AG04449 (cell line): ENCODE measurements around the gene PRLR.

Source experiments
- CTCF ChIA-PET: fragments of 350-600 bp; formaldehyde crosslinking; extraction: SDS; loops from one replicate; lab custom pipeline; 2021; ENCODE audit warnings: antibody characterized with exemption; lab: Yijun Ruan, JAX
- POLR2A ChIA-PET: fragments of 400-600, 350-600 bp; formaldehyde crosslinking; extraction: SDS; loops from one replicate; lab custom pipeline; 2020; ENCODE audit warnings: antibody characterized with exemption, inconsistent platforms; lab: Yijun Ruan, JAX
- DNase-seq: peaks from one replicate; pipeline ENCODE4 v3.0.0-alpha.2; 2010; ENCODE audit warnings: low read depth, low spot score
- H3K4me3 ChIP-seq: 2 replicates; pipeline ENCODE4 v1.5.1; 2011; ENCODE audit warnings: low read depth, mild to moderate bottlenecking, control low read depth, low read length
- TF ChIP-seq, protein P1 (sequence below): IDR thresholded peaks from one replicate; pipeline ENCODE4 v1.5.1; 2011; ENCODE audit warnings: mild to moderate bottlenecking, moderate library complexity, low read length, control low read depth, inconsistent platforms; ENCODE audit not compliant: insufficient read depth; ENCODE audit errors: missing control alignments

PRLR gene

GRCh38 chr5:35002459-35002858 is 227.8 kb downstream of the PRLR start:
- TF ChIP-seq, protein P1, sequence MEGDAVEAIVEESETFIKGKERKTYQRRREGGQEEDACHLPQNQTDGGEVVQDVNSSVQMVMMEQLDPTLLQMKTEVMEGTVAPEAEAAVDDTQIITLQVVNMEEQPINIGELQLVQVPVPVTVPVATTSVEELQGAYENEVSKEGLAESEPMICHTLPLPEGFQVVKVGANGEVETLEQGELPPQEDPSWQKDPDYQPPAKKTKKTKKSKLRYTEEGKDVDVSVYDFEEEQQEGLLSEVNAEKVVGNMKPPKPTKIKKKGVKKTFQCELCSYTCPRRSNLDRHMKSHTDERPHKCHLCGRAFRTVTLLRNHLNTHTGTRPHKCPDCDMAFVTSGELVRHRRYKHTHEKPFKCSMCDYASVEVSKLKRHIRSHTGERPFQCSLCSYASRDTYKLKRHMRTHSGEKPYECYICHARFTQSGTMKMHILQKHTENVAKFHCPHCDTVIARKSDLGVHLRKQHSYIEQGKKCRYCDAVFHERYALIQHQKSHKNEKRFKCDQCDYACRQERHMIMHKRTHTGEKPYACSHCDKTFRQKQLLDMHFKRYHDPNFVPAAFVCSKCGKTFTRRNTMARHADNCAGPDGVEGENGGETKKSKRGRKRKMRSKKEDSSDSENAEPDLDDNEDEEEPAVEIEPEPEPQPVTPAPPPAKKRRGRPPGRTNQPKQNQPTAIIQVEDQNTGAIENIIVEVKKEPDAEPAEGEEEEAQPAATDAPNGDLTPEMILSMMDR: no peak
- CTCF ChIA-PET: interaction anchor here (0.9 to 5.7 kb wide), 21 partner anchors 9 to 527 kb away, joined by 3 to 72 read pairs (median 7); partner anchors contain the start of genes BRIX1 and RAD1
- no peak overlapping the region for H3K4me3 ChIP-seq
- no peak for DNase-seq
- POLR2A ChIA-PET: no interaction called here

GRCh38 chr5:35001842-35002241 is 228.4 kb downstream of the PRLR start:
- TF ChIP-seq, protein P1: no peak
- ChIA-PET POLR2A (no interaction called here), CTCF (interaction anchor here (0.9 to 5.7 kb wide), 19 partner anchors 8 to 526 kb away, joined by 3 to 72 read pairs (median 5); partner anchors contain the start of genes BRIX1 and RAD1)
- H3K4me3 ChIP-seq: no peak overlapping the region
- no peak for DNase-seq
